Measurements from ENCODE around the gene DOCK11. TPM values are rescaled to one million over a fixed set of nuclear protein-coding genes. Genes with fewer than 3 reads are reported as not detected.
"Not testable (repeated sequence)": the region's sequence is repeated elsewhere in the genome, so short reads cannot be mapped to it uniquely, and the experiment has no call there.

DOCK11 gene
- total and polyA plus RNA-seq, 2 experiments from 2014 or later: 7.6 to 8.3 TPM

- WGBS (ENCODE audit: low lambda C conversion rate, missing lambda C conversion rate): 82% methylated on average over 6 of the region's 6 CpGs
- no peaks in the 10 kb centered on the region for H3K9me3 ChIP-seq (ENCODE audit: low read depth)
Measured at GRCh38 chrX:118474586-118474985, 21.0 kb upstream of the DOCK11 start.

GRCh38 chrX:118475903-118476302 lies 19.7 kb upstream of the DOCK11 start:
- H2AFZ ChIP-seq: no peak overlapping the region
- DNase-seq (ENCODE audit: low spot score): no peak
- H3K9me2 ChIP-seq (replicated peaks; ENCODE audit: insufficient read depth): no peaks in the 10 kb centered on the region
- H3K4me1 ChIP-seq (ENCODE audit: insufficient read depth): no peaks in the 10 kb centered on the region
- TF ChIP-seq EZH2phosphoT487 (IDR thresholded peaks at IDR 0.05; ENCODE audit: low read depth, severe bottlenecking, unreplicated experiment): no peak
- no peak for TF ChIP-seq EZH2 (IDR thresholded peaks at IDR 0.05; ENCODE audit: borderline replicate concordance)
- TF ChIP-seq CTCF (IDR thresholded peaks at IDR 0.05; ENCODE audit: poor library complexity): no peak
- no peak overlapping the region for H3K4me3 ChIP-seq
- 69% methylated on average over 4 of the region's 4 CpGs for WGBS (ENCODE audit: low lambda C conversion rate, missing lambda C conversion rate)
- H3K27ac ChIP-seq: no peak overlapping the region
- H3K9me3 ChIP-seq (ENCODE audit: low read depth): no peaks in the 10 kb centered on the region
- no peaks in the 10 kb centered on the region for H3K36me3 ChIP-seq (replicated peaks; ENCODE audit: insufficient read depth, low read depth)
- no peaks in the 10 kb centered on the region for H3K27me3 ChIP-seq
- no peak overlapping the region for H3K4me2 ChIP-seq
- H3K79me2 ChIP-seq: no peaks in the 10 kb centered on the region
- H4K20me1 ChIP-seq (ENCODE audit: insufficient read depth, poor library complexity, severe bottlenecking): no peaks in the 10 kb centered on the region

More at GRCh38 chrX:118474586-118474985, 21.0 kb upstream of the DOCK11 start:
- Histone ChIP-seq H3K4me3 (no peak overlapping the region), H3K4me1 (ENCODE audit: insufficient read depth) (no peaks in the 10 kb centered on the region), H3K79me2 (no peaks in the 10 kb centered on the region), H3K36me3 (replicated peaks; ENCODE audit: insufficient read depth, low read depth) (no peaks in the 10 kb centered on the region), H4K20me1 (ENCODE audit: insufficient read depth, poor library complexity, severe bottlenecking) (no peaks in the 10 kb centered on the region), H3K27ac (no peak overlapping the region), H3K9me2 (replicated peaks; ENCODE audit: insufficient read depth) (no peaks in the 10 kb centered on the region), H3K27me3 (no peaks in the 10 kb centered on the region), H3K4me2 (no peak overlapping the region), H2AFZ (no peak overlapping the region)
- no peak for DNase-seq (ENCODE audit: low spot score)
- TF ChIP-seq EZH2 (IDR thresholded peaks at IDR 0.05; ENCODE audit: borderline replicate concordance) (no peak), EZH2phosphoT487 (IDR thresholded peaks at IDR 0.05; ENCODE audit: low read depth, severe bottlenecking, unreplicated experiment) (no peak), CTCF (IDR thresholded peaks at IDR 0.05; ENCODE audit: poor library complexity) (no peak)

- DNase-seq (ENCODE audit: low spot score): no peak
- no peaks in the 10 kb centered on the region for H3K4me1 ChIP-seq (ENCODE audit: insufficient read depth)
- no peaks in the 10 kb centered on the region for H3K79me2 ChIP-seq
- H3K36me3 ChIP-seq (replicated peaks; ENCODE audit: insufficient read depth, low read depth): no peaks in the 10 kb centered on the region
- H3K27me3 ChIP-seq: no peaks in the 10 kb centered on the region
- TF ChIP-seq CTCF (IDR thresholded peaks at IDR 0.05; ENCODE audit: poor library complexity) (no peak), EZH2 (IDR thresholded peaks at IDR 0.05; ENCODE audit: borderline replicate concordance) (no peak), EZH2phosphoT487 (IDR thresholded peaks at IDR 0.05; ENCODE audit: low read depth, severe bottlenecking, unreplicated experiment) (no peak)
- 75% methylated on average over 1 of the region's 1 CpG for WGBS (ENCODE audit: low lambda C conversion rate, missing lambda C conversion rate)
- H3K9me2 ChIP-seq (replicated peaks; ENCODE audit: insufficient read depth): no peaks in the 10 kb centered on the region
- no peaks in the 10 kb centered on the region for H3K9me3 ChIP-seq (ENCODE audit: low read depth)
- no peak overlapping the region for H3K4me2 ChIP-seq
- no peak overlapping the region for H3K4me3 ChIP-seq
- H4K20me1 ChIP-seq (ENCODE audit: insufficient read depth, poor library complexity, severe bottlenecking): no peaks in the 10 kb centered on the region
- no peak overlapping the region for H3K27ac ChIP-seq
- H2AFZ ChIP-seq: no peak overlapping the region
Measured at GRCh38 chrX:118480172-118480571, 15.4 kb upstream of the DOCK11 start.

- H2AFZ ChIP-seq; H3K9me3 ChIP-seq (ENCODE audit: low read depth); H3K79me2 ChIP-seq; H4K20me1 ChIP-seq (ENCODE audit: insufficient read depth, poor library complexity, severe bottlenecking); H3K4me2 ChIP-seq; H3K4me1 ChIP-seq (ENCODE audit: insufficient read depth); H3K9me2 ChIP-seq (replicated peaks; ENCODE audit: insufficient read depth); H3K27me3 ChIP-seq; H3K36me3 ChIP-seq (replicated peaks; ENCODE audit: insufficient read depth, low read depth); H3K27ac ChIP-seq; DNase-seq (ENCODE audit: low spot score); H3K4me3 ChIP-seq: not testable (repeated sequence)
- 84% methylated on average over 4 of the region's 4 CpGs for WGBS (ENCODE audit: low lambda C conversion rate, missing lambda C conversion rate)
Measured at GRCh38 chrX:118482384-118482783, 13.2 kb upstream of the DOCK11 start.

Measured in hepatocyte (in vitro differentiated cells).